Amygdala (tissue), 56 donors: ENCODE measurements around the gene SLC25A12.
"Not testable (repeated sequence)": the region's sequence is repeated elsewhere in the genome, so short reads cannot be mapped to it uniquely, and the experiment has no call there.

Experiments
- DNase-seq, 56 donors: peaks; one replicate each; lab custom pipeline; 2025; lab: John Stamatoyannopoulos, UW

SLC25A12 gene

GRCh38 chr2:171835386-171835785 is 58.7 kb downstream of the SLC25A12 start:
- DNase-seq: no peak

GRCh38 chr2:171834286-171834685 is 59.8 kb downstream of the SLC25A12 start:
- DNase-seq: no peak

DNA sequence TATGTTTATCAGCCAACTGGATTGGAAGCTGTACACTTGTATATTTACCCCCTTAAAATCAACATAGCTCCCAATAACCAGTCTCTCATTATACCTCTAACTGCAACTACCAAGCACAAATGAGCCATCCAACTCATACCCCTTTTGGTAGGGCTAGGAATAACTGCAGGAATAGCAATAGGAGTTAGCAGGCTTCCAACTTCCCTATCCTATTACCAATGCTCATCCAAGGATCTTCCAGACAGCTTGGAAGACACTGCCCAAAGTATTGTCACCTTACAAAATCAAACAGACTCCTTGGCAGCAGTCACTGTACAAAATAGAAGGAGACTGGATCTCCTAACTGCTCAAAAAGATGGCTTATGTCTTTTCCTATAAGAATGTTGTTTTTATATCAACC is 61.6 kb downstream of the SLC25A12 start:
- no peak for DNase-seq

GRCh38 chr2:171830039-171830438 is 64.0 kb downstream of the SLC25A12 start:
- no peak for DNase-seq

- no peak for DNase-seq
These were observed 70.0 kb downstream of the SLC25A12 start for GRCh38 chr2:171824086-171824485.

DNA sequence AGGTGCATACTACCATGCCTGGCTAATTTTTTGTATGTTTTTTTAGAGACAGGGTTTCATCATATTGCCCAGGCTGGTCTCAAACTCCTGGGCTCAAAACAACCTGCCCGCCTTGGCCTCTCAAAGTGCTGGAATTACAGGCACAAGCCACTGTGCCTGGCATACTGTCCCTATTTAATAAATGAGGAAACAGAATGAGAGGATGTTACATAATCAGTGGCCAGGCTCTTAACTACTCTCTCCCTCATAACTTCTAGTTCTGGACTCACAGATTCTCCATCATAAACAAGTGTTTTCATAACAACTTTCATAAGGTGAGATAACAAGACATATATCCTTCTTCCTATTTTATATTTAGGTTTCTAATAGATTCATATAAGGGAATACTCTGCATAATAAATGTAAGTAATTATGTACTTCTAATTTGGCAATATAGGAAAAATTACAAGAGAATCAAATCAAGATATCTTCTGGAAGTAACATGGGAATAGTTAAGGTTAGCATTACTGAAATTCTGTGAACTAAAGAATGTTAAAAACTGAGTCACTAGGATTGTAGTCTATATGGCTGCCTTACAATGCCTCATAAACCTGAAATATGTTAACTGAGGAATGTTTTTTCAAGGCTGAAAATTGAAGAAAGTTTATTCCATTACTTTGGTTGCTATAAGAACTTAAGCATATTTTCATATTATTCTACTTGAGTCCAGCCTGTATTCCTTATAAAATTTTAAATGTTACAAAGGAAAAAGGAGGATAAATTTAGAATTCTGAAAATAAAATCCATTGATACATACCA is 71.3 kb downstream of the SLC25A12 start:
- DNase-seq: no peak

DNA sequence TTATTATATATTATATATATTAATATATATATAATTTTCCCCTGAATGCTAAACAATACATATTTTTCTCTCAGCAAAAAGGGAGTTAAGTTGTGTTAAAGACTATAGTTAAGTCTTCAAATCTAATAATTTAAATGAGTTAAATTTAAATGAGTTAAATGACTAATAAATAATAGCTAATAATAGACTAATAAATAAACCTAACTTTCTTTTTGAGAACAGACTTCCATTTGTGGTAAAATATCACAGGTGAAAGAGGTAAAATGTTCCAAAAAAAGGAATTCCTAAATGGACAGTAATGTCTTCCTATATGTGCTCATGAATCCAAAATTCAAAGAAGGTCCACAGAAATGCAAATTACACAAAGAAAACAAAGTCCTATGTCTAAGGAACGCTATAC is 74.6 kb downstream of the SLC25A12 start:
- no peak for DNase-seq

DNA sequence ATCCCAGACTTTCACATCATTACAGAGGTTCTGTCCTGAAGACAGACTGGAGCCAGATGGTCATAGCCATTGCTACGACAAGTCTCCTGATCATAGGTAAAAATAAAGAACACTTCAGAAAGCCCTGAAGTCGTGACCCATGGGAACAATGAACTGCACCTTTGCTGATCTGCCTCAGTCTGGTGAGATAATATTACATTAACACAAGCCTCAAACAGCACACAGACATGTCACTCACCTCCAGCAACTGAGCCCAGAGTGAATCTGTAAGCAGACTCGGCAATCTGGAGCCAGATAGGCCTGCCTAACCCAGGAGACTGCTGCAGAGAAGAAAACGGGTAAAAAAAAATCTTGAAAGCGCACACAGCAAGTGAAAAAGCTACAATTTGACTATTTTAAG is 79.2 kb downstream of the SLC25A12 start:
- no peak for DNase-seq

DNA sequence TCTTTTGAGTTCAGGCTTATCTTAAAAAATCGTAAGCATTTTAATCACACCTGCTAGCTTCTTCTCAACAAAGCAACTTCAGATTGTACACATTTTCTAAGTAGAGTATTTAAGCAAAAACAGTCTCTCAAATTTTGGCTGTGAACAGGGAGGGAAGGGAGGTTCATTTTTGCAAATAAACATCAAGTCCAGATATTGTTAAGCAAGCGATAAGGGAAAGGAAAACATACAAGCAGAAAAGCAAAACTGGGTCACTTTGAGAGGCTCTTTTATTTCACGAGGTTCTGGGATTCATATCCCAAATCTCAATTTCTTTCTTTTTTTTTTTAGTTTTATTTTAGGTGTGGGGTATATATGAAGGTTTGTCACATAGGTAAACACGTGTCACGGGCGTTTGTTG is 79.9 kb downstream of the SLC25A12 start:
- DNase-seq: no peak

DNA sequence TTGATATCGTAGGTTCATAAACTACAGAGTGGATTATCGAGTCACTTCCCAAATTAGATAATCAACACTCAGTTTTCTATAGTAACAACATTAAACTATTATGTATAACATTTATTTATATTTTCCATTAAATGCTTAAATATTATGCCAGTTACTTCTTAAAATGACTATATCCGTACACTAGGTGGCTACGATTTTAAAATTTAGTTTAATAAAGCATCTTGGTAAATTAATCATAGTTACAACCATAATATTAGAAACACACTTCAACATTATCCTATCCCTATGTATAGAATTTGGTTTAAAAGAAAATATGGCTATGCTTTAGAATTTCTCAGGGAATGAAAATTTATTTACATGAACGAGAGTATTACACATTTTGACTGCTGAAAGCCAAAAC is 80.3 kb downstream of the SLC25A12 start:
- no peak for DNase-seq

- no peak for DNase-seq
These were observed 80.9 kb downstream of the SLC25A12 start for GRCh38 chr2:171813126-171813525.

DNA sequence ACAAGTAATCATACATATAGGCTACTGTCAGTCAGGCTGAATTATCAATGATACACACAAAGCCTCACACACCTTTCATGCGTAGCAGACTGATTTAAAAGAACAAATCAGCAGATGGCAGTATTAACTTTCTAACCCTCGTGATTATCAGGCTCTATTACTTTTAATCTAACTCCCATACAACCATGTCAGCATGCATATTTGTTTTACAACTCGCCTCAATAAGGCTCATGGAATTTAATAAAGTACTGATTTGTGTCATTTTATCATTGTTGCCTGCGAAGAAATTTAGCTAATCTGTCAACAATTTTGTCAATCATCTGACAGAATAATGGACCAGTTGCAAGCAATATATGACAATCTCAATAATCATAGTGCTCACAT is 82.8 kb downstream of the SLC25A12 start:
- no peak for DNase-seq

GRCh38 chr2:171810422-171811244 is 83.4 kb downstream of the SLC25A12 start:
- DNase-seq: no peak

- DNase-seq: not testable (repeated sequence)
These were observed 85.2 kb downstream of the SLC25A12 start for GRCh38 chr2:171808885-171809284.

GRCh38 chr2:171807831-171808393 is 86.1 kb downstream of the SLC25A12 start:
- no peak for DNase-seq

- no peak for DNase-seq
These were observed 86.9 kb downstream of the SLC25A12 start for GRCh38 chr2:171807119-171807518.

DNA sequence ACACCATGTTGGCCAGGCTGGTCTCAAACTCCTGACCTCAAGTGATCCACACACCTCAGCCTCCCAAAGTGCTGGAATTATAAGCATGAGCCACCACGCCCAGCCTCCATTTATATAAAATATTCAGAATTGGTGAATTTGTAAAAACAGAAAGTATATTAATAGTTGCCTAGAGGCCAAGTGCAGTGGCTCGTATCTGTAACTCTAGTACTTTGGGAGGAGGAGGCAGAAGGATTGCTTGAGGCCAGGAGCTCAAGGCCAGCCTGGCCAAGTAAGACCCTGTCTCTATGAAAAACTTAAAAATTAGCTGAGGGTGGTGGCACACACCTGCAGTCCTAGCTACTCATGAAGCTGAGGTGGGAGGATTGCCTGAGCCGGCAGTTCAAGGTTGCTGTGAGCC is 89.6 kb downstream of the SLC25A12 start:
- no peak for DNase-seq

DNA sequence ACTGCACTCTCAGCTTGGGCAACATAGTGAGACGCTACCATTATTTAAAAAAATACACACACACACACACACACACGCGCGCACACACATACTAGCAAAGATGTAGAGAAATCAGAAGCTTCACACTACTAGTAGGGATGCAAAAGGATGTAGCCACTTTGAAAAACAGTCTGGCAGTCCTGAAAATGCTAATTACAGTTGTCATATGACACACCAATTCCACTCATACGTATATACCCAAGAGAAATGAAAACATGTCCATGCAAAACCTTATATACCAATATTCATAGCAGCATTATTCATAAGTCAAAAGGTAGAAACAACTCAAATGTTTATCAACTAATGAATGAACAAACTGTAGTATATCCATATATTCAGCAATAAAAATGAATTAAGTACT is 90.3 kb downstream of the SLC25A12 start:
- DNase-seq: no peak

DNA sequence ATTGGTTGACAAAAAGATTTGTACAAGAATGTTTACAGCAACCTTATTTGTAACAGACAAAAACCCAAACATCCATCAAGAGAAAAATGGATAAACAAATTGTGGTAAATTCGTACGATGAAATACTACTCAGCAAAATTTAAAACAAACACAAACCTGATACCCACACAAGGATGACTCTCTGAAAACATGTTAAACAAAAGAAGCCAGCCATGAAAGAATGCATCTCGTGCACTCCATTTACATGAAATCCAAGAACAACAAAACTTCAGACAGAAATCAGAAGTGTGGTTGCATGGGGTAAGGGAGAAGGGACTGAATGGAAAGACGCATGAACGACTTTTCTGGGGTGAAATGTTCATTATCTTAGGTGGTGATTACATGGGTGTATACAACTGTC is 93.4 kb downstream of the SLC25A12 start:
- DNase-seq: no peak

GRCh38 chr2:171798156-171798820 is 95.8 kb downstream of the SLC25A12 start:
- no peak for DNase-seq

DNA sequence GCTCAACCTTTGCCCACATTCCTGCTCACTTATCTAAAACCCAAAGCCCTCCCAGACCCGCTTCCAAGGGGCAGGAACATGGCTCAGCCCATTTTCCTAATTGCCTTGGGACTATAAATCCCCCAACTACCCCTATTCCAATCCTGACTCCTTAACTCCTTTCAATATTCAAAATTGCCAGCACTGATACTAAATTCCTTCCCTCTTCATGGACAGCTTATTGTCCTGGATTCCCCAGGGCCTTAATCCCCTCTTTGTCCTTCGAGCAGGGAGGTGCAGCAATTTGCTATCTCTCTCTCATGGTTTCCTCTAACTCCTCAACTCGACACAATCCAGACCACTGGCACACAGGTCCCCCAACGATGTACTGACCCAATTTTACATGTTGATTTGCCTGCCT is 99.1 kb downstream of the SLC25A12 start:
- no peak for DNase-seq
